GM12878 (cell line): ENCODE measurements around the gene NMUR2. TPM values are rescaled to one million over a fixed set of nuclear protein-coding genes. Genes with fewer than 3 reads are reported as not detected.

ENCODE experiments used
- ATAC-seq: fragments of 200-7000 bp; cut with Tn5 transposase; 3 replicates; pipeline ENCODE4 v1.9.1; 2020; ENCODE audit warnings: mild to moderate bottlenecking, moderate library complexity
- BruUV-seq: library from RNA; stranded (reverse); fragments of 400-500 nt; replicated peaks from 2 replicates; lab custom pipeline; 2021; lab: Mats Ljungman, UMichigan
- CTCF ChIA-PET: fragments of 300-600 bp; sonication (Branson Sonifier 250); formaldehyde crosslinking; extraction: SDS; loops from one replicate; lab custom pipeline; 2021; ENCODE audit warnings: inconsistent platforms; lab: Yijun Ruan, JAX
- POLR2A ChIA-PET: fragments of 350-600 bp; formaldehyde crosslinking; extraction: SDS; loops from one replicate; lab custom pipeline; 2021; ENCODE audit warnings: inconsistent platforms; lab: Charles Lee
- RAD21 ChIA-PET: fragments of 300-600 bp; sonication (Branson Sonifier 250); formaldehyde crosslinking; loops from one replicate; lab custom pipeline; 2023; ENCODE audit warnings: antibody characterized with exemption; ENCODE audit not compliant: unreplicated experiment; lab: Charles Lee
- SMC1A ChIA-PET: fragments of 300-600 bp; sonication (Branson Sonifier 250); formaldehyde crosslinking; loops from one replicate; lab custom pipeline; 2023; ENCODE audit not compliant: unreplicated experiment, uncharacterized antibody; lab: Charles Lee
- DNase-seq: peaks from one replicate; pipeline ENCODE4 v3.0.0-alpha.2; 2011; ENCODE audit warnings: low read depth, low spot score
- FAIRE-seq: peaks from 3 replicates; lab custom pipeline; 2011; peaks lifted over from hg19 to GRCh38; lab: Jason Lieb, UNC
- H2AFZ ChIP-seq: 2 replicates; pipeline ENCODE4 v1.6.0; 2011; ENCODE audit warnings: low read depth, low read length, control low read depth; ENCODE audit not compliant: control insufficient read depth
- H3K27ac ChIP-seq: 2 replicates; pipeline ENCODE4 v1.5.1; 2011; ENCODE audit warnings: control low read depth; ENCODE audit not compliant: control insufficient read depth, insufficient read depth
- H3K27me3 ChIP-seq, 2 experiments: replicated peaks in 1 of 2; 2 replicates each; pipeline versions ENCODE4 v1.6.0 to v1.6.1; 2011; ENCODE audit warnings: low read length in 1 of 2; ENCODE audit not compliant: control insufficient read depth in 2 of 2, insufficient read depth in 2 of 2
- H3K36me3 ChIP-seq, 2 experiments: 2 replicates each; pipeline ENCODE4 v1.5.1; 2011; ENCODE audit warnings: low read length in 1 of 2; ENCODE audit not compliant: control insufficient read depth in 2 of 2, insufficient read depth in 2 of 2
- H3K4me1 ChIP-seq: 2 replicates; pipeline ENCODE4 v1.6.1; 2011; ENCODE audit warnings: mild to moderate bottlenecking, low read length, moderate library complexity, mixed read lengths; ENCODE audit not compliant: control insufficient read depth, insufficient read depth
- H3K4me2 ChIP-seq: 2 replicates; pipeline ENCODE4 v1.6.0; 2011; ENCODE audit warnings: control low read depth; ENCODE audit not compliant: control insufficient read depth, insufficient read depth
- H3K4me3 ChIP-seq: fragments of 200-600 bp; sonication (generic); 2 replicates; pipeline ENCODE4 v1.5.1; 2016
- H3K79me2 ChIP-seq: 2 replicates; pipeline ENCODE4 v1.6.0; 2011; ENCODE audit warnings: low read length; ENCODE audit not compliant: control insufficient read depth, insufficient read depth
- H3K9ac ChIP-seq: 2 replicates; pipeline ENCODE4 v1.8.0; 2011; ENCODE audit warnings: low read length, control low read depth, mixed read lengths; ENCODE audit not compliant: control insufficient read depth, insufficient read depth
- H3K9me3 ChIP-seq: replicated peaks from 3 replicates; pipeline ENCODE4 v1.5.1; 2011; ENCODE audit warnings: mild to moderate bottlenecking, low read length; ENCODE audit not compliant: control insufficient read depth, insufficient read depth
- H4K20me1 ChIP-seq: 2 replicates; pipeline ENCODE4 v1.6.0; 2011; ENCODE audit not compliant: control insufficient read depth, insufficient read depth
- HSF1 ChIP-seq: fragments of 150-350 bp; IDR thresholded peaks from 2 replicates; pipeline ENCODE4 v1.6.1; 2014; ENCODE audit warnings: mild to moderate bottlenecking, low read depth, low read length
- KAT2A ChIP-seq: conservative IDR thresholded peaks from 2 replicates; pipeline ENCODE4 v1.6.1; 2011; ENCODE audit warnings: low read depth, low read length; ENCODE audit not compliant: control insufficient read depth
- MYB ChIP-seq: fragments of 150-350 bp; IDR thresholded peaks from 2 replicates; pipeline ENCODE4 v1.6.1; 2014; ENCODE audit warnings: mild to moderate bottlenecking, low read depth, low read length, borderline replicate concordance
- NBN ChIP-seq: fragments of 450-650 bp; IDR thresholded peaks from 2 replicates; pipeline ENCODE4 v1.6.1; 2016
- NFYB ChIP-seq: IDR thresholded peaks from 2 replicates; pipeline ENCODE4 v1.6.1; 2011; ENCODE audit warnings: low read depth, mild to moderate bottlenecking, low read length, improper control_type of control experiment, moderate library complexity; ENCODE audit not compliant: insufficient read depth
- RB1 ChIP-seq: fragments of 450-650 bp; formaldehyde crosslinking; IDR thresholded peaks from 2 replicates; pipeline ENCODE4 v1.6.1; 2017; ENCODE audit warnings: mild to moderate bottlenecking, borderline replicate concordance
- SMAD5 ChIP-seq: IDR thresholded peaks from 2 replicates; pipeline ENCODE4 v1.6.1; 2016; ENCODE audit warnings: antibody characterized with exemption, low read depth
- ZBTB33 ChIP-seq: fragments of 450-650 bp; IDR thresholded peaks from 2 replicates; pipeline ENCODE4 v1.6.1; 2017; ENCODE audit warnings: mild to moderate bottlenecking
- in situ Hi-C: fragments of 300-500 bp; cut with MboI; formaldehyde crosslinking; loops from 9 replicates; pipeline ENCODE4 v1.14.3; 2018; ENCODE audit warnings: mixed read lengths
- intact Hi-C: fragments of 100-400 bp; cut with micrococcal nuclease; formaldehyde crosslinking; loops from one replicate; pipeline ENCODE4 v1.14.2; 2022; ENCODE audit not compliant: unreplicated experiment
- polyA plus RNA-seq, 11 experiments: library from polyadenylated mRNA; depleted of rRNA in 4 of 11; unstranded in 6 of 11; stranded (reverse) in 5 of 11; fragments of >200 nt; fragmentation: Nextera tagmentation in 4 of 11; fragmentation: Illumina TruSeq in 1 of 11; extraction: Ambion mirVana in 4 of 11; extraction: Trizol in 1 of 11; gene quantifications; 1 replicate in 1 of 11; 2 replicates in 10 of 11; pipeline versions ENCODE4 v1.2.1 to v1.2.3, GENCODE V29; 2011 to 2016; ENCODE audit warnings: inconsistent platforms in 2 of 11, missing spikeins in 2 of 11, low read depth in 1 of 11
- total RNA-seq, 4 experiments: library from RNA; depleted of rRNA in 3 of 4; stranded (reverse); fragments of >200 nt in 3 of 4; fragmentation: Illumina TruSeq in 1 of 4; extraction: Trizol in 1 of 4; gene quantifications; 2 replicates each; pipeline versions ENCODE4 v1.2.1 to v1.2.3, GENCODE V29; 2013 to 2021
- TF ChIP-seq, protein P1 (sequence below): fragments of 450-650 bp; formaldehyde crosslinking; IDR thresholded peaks from 2 replicates; pipeline ENCODE4 v1.4.0; 2020; ENCODE audit warnings: mild to moderate bottlenecking, moderate library complexity

NMUR2 gene
- total and polyA plus RNA-seq, 10 of the 15 experiments (the other 5 are each of a cell fraction or from before 2014, with no cell fraction given), result 0.06 to 0.11 (median 0.06) TPM; not detected in 7

GRCh38 chr5:152364899-152365298, 40.2 kb downstream of the NMUR2 start:
- SMC1A ChIA-PET, result interaction anchor here (1.0 kb wide), 1 partner anchor 11 kb away, joined by 3 read pairs; no protein-coding TSS in a partner anchor
- FAIRE-seq, result no peak
- no peaks in the 10 kb centered on the region for H3K79me2 ChIP-seq
- no peaks in the 10 kb centered on the region for H4K20me1 ChIP-seq
- no peaks in the 10 kb centered on the region for H3K36me3 ChIP-seq
- in situ Hi-C loops (no loop called here), intact Hi-C loops (no loop called here)
- RAD21 ChIA-PET, result no interaction called here
- TF ChIP-seq, protein P1, sequence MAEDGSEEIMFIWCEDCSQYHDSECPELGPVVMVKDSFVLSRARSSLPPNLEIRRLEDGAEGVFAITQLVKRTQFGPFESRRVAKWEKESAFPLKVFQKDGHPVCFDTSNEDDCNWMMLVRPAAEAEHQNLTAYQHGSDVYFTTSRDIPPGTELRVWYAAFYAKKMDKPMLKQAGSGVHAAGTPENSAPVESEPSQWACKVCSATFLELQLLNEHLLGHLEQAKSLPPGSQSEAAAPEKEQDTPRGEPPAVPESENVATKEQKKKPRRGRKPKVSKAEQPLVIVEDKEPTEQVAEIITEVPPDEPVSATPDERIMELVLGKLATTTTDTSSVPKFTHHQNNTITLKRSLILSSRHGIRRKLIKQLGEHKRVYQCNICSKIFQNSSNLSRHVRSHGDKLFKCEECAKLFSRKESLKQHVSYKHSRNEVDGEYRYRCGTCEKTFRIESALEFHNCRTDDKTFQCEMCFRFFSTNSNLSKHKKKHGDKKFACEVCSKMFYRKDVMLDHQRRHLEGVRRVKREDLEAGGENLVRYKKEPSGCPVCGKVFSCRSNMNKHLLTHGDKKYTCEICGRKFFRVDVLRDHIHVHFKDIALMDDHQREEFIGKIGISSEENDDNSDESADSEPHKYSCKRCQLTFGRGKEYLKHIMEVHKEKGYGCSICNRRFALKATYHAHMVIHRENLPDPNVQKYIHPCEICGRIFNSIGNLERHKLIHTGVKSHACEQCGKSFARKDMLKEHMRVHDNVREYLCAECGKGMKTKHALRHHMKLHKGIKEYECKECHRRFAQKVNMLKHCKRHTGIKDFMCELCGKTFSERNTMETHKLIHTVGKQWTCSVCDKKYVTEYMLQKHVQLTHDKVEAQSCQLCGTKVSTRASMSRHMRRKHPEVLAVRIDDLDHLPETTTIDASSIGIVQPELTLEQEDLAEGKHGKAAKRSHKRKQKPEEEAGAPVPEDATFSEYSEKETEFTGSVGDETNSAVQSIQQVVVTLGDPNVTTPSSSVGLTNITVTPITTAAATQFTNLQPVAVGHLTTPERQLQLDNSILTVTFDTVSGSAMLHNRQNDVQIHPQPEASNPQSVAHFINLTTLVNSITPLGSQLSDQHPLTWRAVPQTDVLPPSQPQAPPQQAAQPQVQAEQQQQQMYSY (CRISPR knock-in tag), result no peak
- TF ChIP-seq NFYB (no peak), SMAD5 (no peak), ZBTB33 (no peak), NBN (no peak), MYB (no peak), HSF1 (no peak), RB1 (no peak), KAT2A (no peak)
- H3K4me3 ChIP-seq, result no peak overlapping the region
- POLR2A ChIA-PET, result no interaction called here
- H3K9ac ChIP-seq, result no peak overlapping the region
- no peak for DNase-seq
- no peak overlapping the region for H3K27ac ChIP-seq
- no peak overlapping the region for H3K4me2 ChIP-seq
- CTCF ChIA-PET, result interaction anchor here (0.6 to 2.4 kb wide), 2 partner anchors 16 to 28 kb away, joined by 4 to 11 read pairs; no protein-coding TSS in a partner anchor
- no peaks in the 10 kb centered on the region for H3K9me3 ChIP-seq
- no peaks in the 10 kb centered on the region for H3K27me3 ChIP-seq
- BruUV-seq, result no TSS peak
- no peak for ATAC-seq
- H3K4me1 ChIP-seq, result no peaks in the 10 kb centered on the region
- no peak overlapping the region for H2AFZ ChIP-seq
